Parathyroid adenoma (tissue), 2 donors: ENCODE results near the gene MXRA7.

Experiments
- H2AFZ ChIP-seq: fragments of 300-600 bp; sonication (generic); one replicate; pipeline ENCODE4 v1.7.0; 2017; ENCODE audit warnings: antibody characterized with exemption, mild to moderate bottlenecking
- H3K27ac ChIP-seq: fragments of 300-600 bp; sonication (generic); one replicate; pipeline ENCODE4 v1.7.0; 2017
- H3K27me3 ChIP-seq: fragments of 300-600 bp; sonication (generic); one replicate; pipeline ENCODE4 v1.7.0; 2017; ENCODE audit warnings: low read length; ENCODE audit not compliant: control insufficient read depth, insufficient read depth
- H3K36me3 ChIP-seq: fragments of 300-600 bp; sonication (generic); one replicate; pipeline ENCODE4 v1.7.0; 2017; ENCODE audit warnings: low read length; ENCODE audit not compliant: control insufficient read depth, insufficient read depth
- H3K4me1 ChIP-seq: fragments of 300-600 bp; sonication (generic); one replicate; pipeline ENCODE4 v1.7.0; 2017; ENCODE audit warnings: control low read depth
- H3K4me2 ChIP-seq: fragments of 300-600 bp; sonication (generic); one replicate; pipeline ENCODE4 v1.7.0; 2017; ENCODE audit warnings: low read length
- H3K4me3 ChIP-seq: fragments of 300-600 bp; sonication (generic); one replicate; pipeline ENCODE4 v1.7.0; 2017; ENCODE audit warnings: low read depth, low read length
- H3K79me2 ChIP-seq: fragments of 300-600 bp; sonication (generic); one replicate; pipeline ENCODE4 v1.7.0; 2017; ENCODE audit warnings: control low read depth
- H3K9ac ChIP-seq: fragments of 300-600 bp; sonication (generic); one replicate; pipeline ENCODE4 v1.7.0; 2017; ENCODE audit warnings: mild to moderate bottlenecking
- H3K9me3 ChIP-seq: fragments of 300-600 bp; sonication (generic); one replicate; pipeline ENCODE4 v1.7.0; 2017; ENCODE audit warnings: low read length; ENCODE audit not compliant: control insufficient read depth
- CTCF ChIP-seq: fragments of 300-600 bp; sonication (generic); IDR thresholded peaks from one replicate; pipeline ENCODE4 v1.7.0; 2017; ENCODE audit warnings: antibody characterized with exemption, mild to moderate bottlenecking
- donor health status: primary hyperparathyroidism.

MXRA7 gene

GRCh38 chr17:76671123-76671911, 39.4 kb downstream of the MXRA7 start:
- H3K27me3 ChIP-seq, result no peaks in the 10 kb centered on the region
- H3K4me2 ChIP-seq, result peak overlapping the region; percentile 83
- H3K4me1 ChIP-seq, result peaks cover 23% of the 10 kb centered on the region
- no peaks in the 10 kb centered on the region for H3K36me3 ChIP-seq
- no peaks in the 10 kb centered on the region for H3K79me2 ChIP-seq
- no peak for TF ChIP-seq CTCF
- H2AFZ ChIP-seq, result peak overlapping the region; percentile 79
- H3K4me3 ChIP-seq, result peak overlapping the region; percentile 70
- H3K27ac ChIP-seq, result peak overlapping the region; percentile 84
- H3K9ac ChIP-seq, result no peak overlapping the region
- no peaks in the 10 kb centered on the region for H3K9me3 ChIP-seq

GRCh38 chr17:76670718-76671122, 40.0 kb downstream of the MXRA7 start:
- Histone ChIP-seq H3K27me3 (no peaks in the 10 kb centered on the region), H3K79me2 (no peaks in the 10 kb centered on the region), H3K36me3 (no peaks in the 10 kb centered on the region), H3K9ac (no peak overlapping the region), H3K4me3 (peak overlapping the region; percentile 70), H3K27ac (peak overlapping the region; percentile 84), H3K9me3 (no peaks in the 10 kb centered on the region), H3K4me2 (peak overlapping the region; percentile 83), H3K4me1 (peaks cover 23% of the 10 kb centered on the region), H2AFZ (peak overlapping the region; percentile 79)
- no peak for TF ChIP-seq CTCF

GRCh38 chr17:76670020-76670717, 40.6 kb downstream of the MXRA7 start:
- H3K79me2 ChIP-seq, result no peaks in the 10 kb centered on the region
- H3K36me3 ChIP-seq, result no peaks in the 10 kb centered on the region
- TF ChIP-seq CTCF, result no peak
- no peak overlapping the region for H3K9ac ChIP-seq
- H3K27me3 ChIP-seq, result no peaks in the 10 kb centered on the region
- peak overlapping the region; percentile 84 for H3K27ac ChIP-seq
- peak overlapping the region; percentile 83 for H3K4me2 ChIP-seq
- no peaks in the 10 kb centered on the region for H3K9me3 ChIP-seq
- peaks cover 23% of the 10 kb centered on the region for H3K4me1 ChIP-seq
- H3K4me3 ChIP-seq, result peak overlapping the region; percentile 70
- H2AFZ ChIP-seq, result peak overlapping the region; percentile 79

GRCh38 chr17:76667786-76668453, 42.8 kb downstream of the MXRA7 start:
- no peak overlapping the region for H3K4me3 ChIP-seq
- no peak for TF ChIP-seq CTCF
- H3K4me1 ChIP-seq, result peaks cover 23% of the 10 kb centered on the region
- H3K4me2 ChIP-seq, result no peak overlapping the region
- no peaks in the 10 kb centered on the region for H3K9me3 ChIP-seq
- H3K27me3 ChIP-seq, result no peaks in the 10 kb centered on the region
- H2AFZ ChIP-seq, result peak overlapping the region; percentile 40
- no peaks in the 10 kb centered on the region for H3K36me3 ChIP-seq
- no peaks in the 10 kb centered on the region for H3K79me2 ChIP-seq
- no peak overlapping the region for H3K27ac ChIP-seq
- H3K9ac ChIP-seq, result no peak overlapping the region
